Measurements from ENCODE around the gene TADA2A.
"Not testable (repeated sequence)": the region's sequence is repeated elsewhere in the genome, so short reads cannot be mapped to it uniquely, and the experiment has no call there.

TADA2A gene

GRCh38 chr17:37425268-37425667 is 18.6 kb downstream of the TADA2A start:
- Mint-ChIP-seq H3K27ac (no peak overlapping the region), H3K36me3 (ENCODE audit: low read depth) (peaks cover 74% of the 10 kb centered on the region), H3K4me1 (ENCODE audit: low read depth) (peaks cover 20% of the 10 kb centered on the region), H3K27me3 (no peaks in the 10 kb centered on the region), H3K4me3 (no peak overlapping the region), H3K9me3 (no peaks in the 10 kb centered on the region)
- DNase-seq = no peak

- Mint-ChIP-seq H3K9me3 (no peaks in the 10 kb centered on the region), H3K27ac (peak overlapping the region; percentile 97), H3K4me3 (no peak overlapping the region), H3K4me1 (ENCODE audit: low read depth) (peaks cover 41% of the 10 kb centered on the region), H3K27me3 (no peaks in the 10 kb centered on the region), H3K36me3 (ENCODE audit: low read depth) (peaks cover 79% of the 10 kb centered on the region)
- DNase-seq = no peak
These were observed 22.4 kb downstream of the TADA2A start for GRCh38 chr17:37429039-37429438.

DNA sequence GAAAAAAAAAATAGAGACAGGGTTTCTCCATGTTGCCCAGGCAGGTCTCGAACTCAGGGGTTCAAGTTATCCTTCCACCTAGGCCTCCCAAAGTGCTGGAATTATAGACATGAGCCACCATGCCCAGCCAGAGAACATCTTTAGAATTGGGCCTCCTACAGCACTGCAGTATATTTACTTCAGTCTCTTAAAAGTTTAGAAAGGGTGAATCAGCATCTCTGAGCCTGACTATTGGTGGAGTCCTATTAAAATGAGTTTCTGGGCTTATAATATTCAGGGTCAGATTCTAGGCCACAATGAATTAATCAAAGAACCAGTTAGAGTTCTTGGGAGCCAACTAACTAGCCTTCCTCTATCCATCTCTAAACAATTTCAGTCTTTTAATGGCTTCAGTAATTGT is 22.8 kb downstream of the TADA2A start:
- peaks cover 80% of the 10 kb centered on the region for H3K36me3 Mint-ChIP-seq (ENCODE audit: low read depth)
- H3K4me1 Mint-ChIP-seq (ENCODE audit: low read depth) = peaks cover 42% of the 10 kb centered on the region
- H3K27ac Mint-ChIP-seq = peak overlapping the region; percentile 97
- no peak for DNase-seq
- no peaks in the 10 kb centered on the region for H3K27me3 Mint-ChIP-seq
- no peaks in the 10 kb centered on the region for H3K9me3 Mint-ChIP-seq
- peak overlapping the region; percentile 38 for H3K4me3 Mint-ChIP-seq

GRCh38 chr17:37430051-37430627 is 23.5 kb downstream of the TADA2A start:
- peak overlapping the region; percentile 38 for H3K4me3 Mint-ChIP-seq
- no peaks in the 10 kb centered on the region for H3K27me3 Mint-ChIP-seq
- peak overlapping the region; percentile 97 for H3K27ac Mint-ChIP-seq
- peaks cover 42% of the 10 kb centered on the region for H3K4me1 Mint-ChIP-seq (ENCODE audit: low read depth)
- peaks cover 80% of the 10 kb centered on the region for H3K36me3 Mint-ChIP-seq (ENCODE audit: low read depth)
- no peak for DNase-seq
- H3K9me3 Mint-ChIP-seq = no peaks in the 10 kb centered on the region

DNA sequence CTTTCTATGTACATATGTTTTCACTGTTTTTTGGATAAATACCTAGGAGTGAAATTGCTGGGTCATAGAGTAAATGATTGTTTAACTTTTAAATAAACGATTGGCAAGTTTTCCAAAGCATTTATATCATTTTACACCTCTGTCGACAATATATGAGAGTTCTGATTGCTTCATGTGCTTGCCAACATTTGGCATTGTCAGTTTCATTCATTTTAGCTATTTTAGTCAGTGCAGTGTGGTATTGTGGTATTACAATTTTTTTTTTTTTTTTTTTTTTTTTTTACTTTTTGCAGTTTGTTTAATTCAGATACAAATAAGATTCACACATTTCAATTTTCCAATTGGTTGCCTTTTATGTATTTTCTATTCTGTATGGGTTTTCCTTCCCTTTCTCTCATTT is 26.0 kb downstream of the TADA2A start:
- Mint-ChIP-seq H3K36me3 (ENCODE audit: low read depth) (peaks cover 75% of the 10 kb centered on the region), H3K4me3 (no peak overlapping the region), H3K4me1 (ENCODE audit: low read depth) (peaks cover 42% of the 10 kb centered on the region), H3K9me3 (no peaks in the 10 kb centered on the region), H3K27me3 (no peaks in the 10 kb centered on the region), H3K27ac (no peak overlapping the region)
- no peak for DNase-seq

GRCh38 chr17:37438141-37438540 is 31.5 kb downstream of the TADA2A start:
- no peaks in the 10 kb centered on the region for H3K27me3 Mint-ChIP-seq
- no peak overlapping the region for H3K27ac Mint-ChIP-seq
- DNase-seq = no peak
- H3K4me3 Mint-ChIP-seq = no peak overlapping the region
- no peaks in the 10 kb centered on the region for H3K9me3 Mint-ChIP-seq
- H3K36me3 Mint-ChIP-seq (ENCODE audit: low read depth) = peaks cover 89% of the 10 kb centered on the region
- H3K4me1 Mint-ChIP-seq (ENCODE audit: low read depth) = peaks cover 4% of the 10 kb centered on the region

GRCh38 chr17:37440424-37440823 is 33.7 kb downstream of the TADA2A start:
- Mint-ChIP-seq H3K4me1 (ENCODE audit: low read depth) (peaks cover 1% of the 10 kb centered on the region), H3K27me3 (no peaks in the 10 kb centered on the region), H3K27ac (no peak overlapping the region), H3K9me3 (no peaks in the 10 kb centered on the region), H3K36me3 (ENCODE audit: low read depth) (peaks cover 90% of the 10 kb centered on the region), H3K4me3 (no peak overlapping the region)
- no peak for DNase-seq

- peaks cover 89% of the 10 kb centered on the region for H3K36me3 Mint-ChIP-seq (ENCODE audit: low read depth)
- H3K4me1 Mint-ChIP-seq (ENCODE audit: low read depth); H3K4me3 Mint-ChIP-seq; H3K27ac Mint-ChIP-seq; DNase-seq; H3K27me3 Mint-ChIP-seq; H3K9me3 Mint-ChIP-seq: not testable (repeated sequence)
These were observed 34.8 kb downstream of the TADA2A start for GRCh38 chr17:37441369-37442014.

DNA sequence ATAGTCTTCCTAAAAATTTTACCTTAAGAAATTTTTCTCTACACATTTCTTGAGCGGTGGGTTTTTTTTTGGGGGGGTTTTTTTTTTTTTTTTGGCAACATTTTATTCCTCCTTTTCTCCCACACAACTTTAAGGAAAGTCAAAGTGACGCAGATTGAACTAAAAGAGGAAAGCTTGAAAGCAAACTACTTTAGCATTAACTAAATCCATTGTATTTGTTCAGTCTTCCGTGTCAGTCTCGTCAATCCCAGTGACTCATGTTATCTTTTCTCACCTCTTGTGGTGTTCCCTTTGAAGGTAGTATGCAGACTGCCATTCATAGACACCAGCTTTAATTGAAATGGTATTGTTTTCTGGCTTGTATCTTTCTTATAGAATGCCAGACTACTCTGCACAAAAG is 39.3 kb downstream of the TADA2A start:
- Mint-ChIP-seq H3K4me1 (ENCODE audit: low read depth) (peaks cover 10% of the 10 kb centered on the region), H3K27me3 (no peaks in the 10 kb centered on the region), H3K36me3 (ENCODE audit: low read depth) (peaks cover 94% of the 10 kb centered on the region), H3K27ac (no peak overlapping the region), H3K4me3 (no peak overlapping the region), H3K9me3 (no peaks in the 10 kb centered on the region)
- DNase-seq = no peak

GRCh38 chr17:37447641-37448040 is 41.0 kb downstream of the TADA2A start:
- H3K27me3 Mint-ChIP-seq = no peaks in the 10 kb centered on the region
- H3K9me3 Mint-ChIP-seq = no peaks in the 10 kb centered on the region

GRCh38 chr17:37450112-37450511 is 43.4 kb downstream of the TADA2A start:
- no peaks in the 10 kb centered on the region for H3K9me3 Mint-ChIP-seq
- no peak overlapping the region for H3K4me3 Mint-ChIP-seq
- DNase-seq = no peak
- no peaks in the 10 kb centered on the region for H3K27me3 Mint-ChIP-seq
- peaks cover 10% of the 10 kb centered on the region for H3K4me1 Mint-ChIP-seq (ENCODE audit: low read depth)
- H3K36me3 Mint-ChIP-seq (ENCODE audit: low read depth) = peaks cover 84% of the 10 kb centered on the region
- H3K27ac Mint-ChIP-seq = no peak overlapping the region

More at GRCh38 chr17:37447641-37448040, 41.0 kb downstream of the TADA2A start:
- Mint-ChIP-seq H3K27ac (peak overlapping the region; percentile 59), H3K4me3 (no peak overlapping the region), H3K36me3 (ENCODE audit: low read depth) (peaks cover 88% of the 10 kb centered on the region), H3K4me1 (ENCODE audit: low read depth) (peaks cover 10% of the 10 kb centered on the region)
- no peak for DNase-seq

DNA sequence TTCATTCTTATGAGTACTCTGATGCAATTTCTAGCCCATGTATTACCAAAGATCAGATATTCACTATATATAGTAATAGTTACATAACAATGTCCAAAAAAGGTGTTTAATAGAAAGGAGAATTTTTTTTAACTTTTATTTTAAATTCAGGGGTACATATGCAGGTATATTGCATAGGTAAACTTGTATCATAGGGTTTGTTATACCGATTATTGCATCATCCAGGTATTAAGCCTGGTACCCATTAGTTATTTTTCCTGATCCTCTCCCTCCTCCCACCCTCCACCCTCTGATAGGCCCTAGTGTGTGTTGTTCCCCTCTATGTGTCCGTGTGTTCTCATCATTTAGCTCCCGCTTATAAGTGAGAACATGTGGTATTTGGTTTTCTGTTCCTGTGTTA is 51.1 kb downstream of the TADA2A start:
- not testable (repeated sequence) for H3K27ac Mint-ChIP-seq, DNase-seq, H3K4me3 Mint-ChIP-seq, H3K9me3 Mint-ChIP-seq, H3K27me3 Mint-ChIP-seq
- peaks cover 66% of the 10 kb centered on the region for H3K36me3 Mint-ChIP-seq (ENCODE audit: low read depth)
- H3K4me1 Mint-ChIP-seq (ENCODE audit: low read depth) = peaks cover 10% of the 10 kb centered on the region

DNA sequence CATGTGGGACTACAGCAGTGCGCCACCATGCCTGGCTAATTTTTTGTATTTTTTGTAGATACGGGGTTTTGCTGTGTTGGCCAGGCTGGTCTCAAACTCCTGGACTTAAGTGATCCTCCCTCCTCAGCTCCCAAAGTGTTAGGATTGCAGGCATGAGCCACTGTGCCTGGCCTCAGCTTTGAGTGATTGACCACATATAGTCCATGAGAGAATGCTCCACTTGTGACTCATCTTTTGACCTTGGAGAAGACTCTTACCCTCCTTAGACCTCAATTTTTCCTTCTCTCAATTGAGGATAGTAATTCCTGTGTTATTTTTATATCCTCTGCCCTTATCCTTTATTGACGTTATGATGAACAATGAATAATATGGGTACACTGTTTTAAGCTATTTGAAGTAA is 52.1 kb downstream of the TADA2A start:
- Mint-ChIP-seq H3K4me1 (ENCODE audit: low read depth) (peaks cover 10% of the 10 kb centered on the region), H3K4me3 (no peak overlapping the region), H3K27ac (no peak overlapping the region), H3K9me3 (no peaks in the 10 kb centered on the region), H3K27me3 (no peaks in the 10 kb centered on the region), H3K36me3 (ENCODE audit: low read depth) (peaks cover 66% of the 10 kb centered on the region)
- DNase-seq = no peak

DNA sequence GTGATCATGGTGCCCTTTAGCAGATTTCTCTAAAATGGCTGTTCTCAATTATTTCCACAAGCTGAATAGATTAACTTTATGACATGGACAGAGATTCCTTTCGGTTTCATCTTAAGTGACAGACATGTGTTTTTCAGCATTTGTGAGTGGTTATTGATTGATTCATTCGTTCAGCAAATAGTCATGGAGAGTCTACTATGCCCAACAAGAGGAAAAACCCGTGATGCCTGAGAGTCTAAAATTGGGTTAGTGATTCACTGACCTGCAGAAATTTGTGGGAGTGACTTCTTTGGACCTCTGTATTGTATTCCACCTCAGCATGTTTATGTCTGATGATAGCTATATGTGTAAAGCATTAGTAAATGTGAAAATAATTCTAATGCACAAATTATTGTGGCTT is 55.0 kb downstream of the TADA2A start:
- Mint-ChIP-seq H3K4me3 (no peak overlapping the region), H3K36me3 (ENCODE audit: low read depth) (peaks cover 73% of the 10 kb centered on the region), H3K4me1 (ENCODE audit: low read depth) (peaks cover 10% of the 10 kb centered on the region), H3K27ac (peak overlapping the region; percentile 57), H3K9me3 (no peaks in the 10 kb centered on the region), H3K27me3 (no peaks in the 10 kb centered on the region)
- DNase-seq = no peak

- no peak overlapping the region for H3K4me3 Mint-ChIP-seq
- H3K4me1 Mint-ChIP-seq (ENCODE audit: low read depth) = peaks cover 10% of the 10 kb centered on the region
- DNase-seq = no peak
- no peaks in the 10 kb centered on the region for H3K9me3 Mint-ChIP-seq
- no peaks in the 10 kb centered on the region for H3K27me3 Mint-ChIP-seq
- no peak overlapping the region for H3K27ac Mint-ChIP-seq
- H3K36me3 Mint-ChIP-seq (ENCODE audit: low read depth) = peaks cover 81% of the 10 kb centered on the region
These were observed 55.8 kb downstream of the TADA2A start for GRCh38 chr17:37462492-37462891.

Measured in activated T-cell treated with anti-CD3 and anti-CD28 coated beads, Interleukin-2, amount 50 U/mL, for 24 hours (primary cell).